LNCaP clone FGC (cell line): ENCODE data around the gene PROM2.

Experiments used
- DNase-seq: peaks from one replicate; pipeline ENCODE4 v3.0.0-alpha.2; 2011; ENCODE audit warnings: low read depth
- H3K4me3 ChIP-seq: 2 replicates; pipeline ENCODE4 v1.5.1; 2011; ENCODE audit warnings: mild to moderate bottlenecking, low read depth, low read length, control low read depth
- CTCF ChIP-seq: IDR thresholded peaks from 2 replicates; pipeline ENCODE4 v1.5.1; 2012; ENCODE audit warnings: mild to moderate bottlenecking; ENCODE audit not compliant: control insufficient read depth, insufficient read depth; ENCODE audit errors: extremely low read depth

Gene PROM2

DNA sequence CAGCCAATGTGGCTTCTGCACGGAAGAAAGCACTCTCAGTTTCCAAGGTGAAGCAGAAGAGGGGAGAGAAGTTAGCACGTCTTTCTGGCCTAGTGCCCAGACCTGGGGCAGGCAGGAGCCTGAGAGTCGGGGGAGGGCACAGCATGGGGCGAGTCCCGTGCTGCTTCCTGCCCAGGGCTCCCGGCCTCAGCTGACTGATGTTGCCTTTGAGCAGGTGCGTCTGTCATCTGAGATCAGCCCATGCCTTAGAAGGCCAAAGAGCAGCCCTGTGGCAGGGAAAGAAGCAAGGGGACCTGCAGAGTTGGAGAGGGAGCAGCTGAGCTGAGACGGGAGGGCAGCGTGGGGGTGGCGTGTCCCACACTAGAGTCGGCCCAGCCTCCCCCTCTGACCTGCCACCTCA, 26.2 kb downstream of the PROM2 start:
- no peak for TF ChIP-seq CTCF
- no peak for DNase-seq
- H3K4me3 ChIP-seq, result no peak overlapping the region

GRCh38 chr2:95301186-95301585, 26.9 kb downstream of the PROM2 start:
- H3K4me3 ChIP-seq, result no peak overlapping the region
- DNase-seq, result no peak
- no peak for TF ChIP-seq CTCF

GRCh38 chr2:95301876-95302641, 27.8 kb downstream of the PROM2 start:
- TF ChIP-seq CTCF, result no peak
- H3K4me3 ChIP-seq, result no peak overlapping the region
- no peak for DNase-seq

- no peak overlapping the region for H3K4me3 ChIP-seq
- no peak for DNase-seq
- no peak for TF ChIP-seq CTCF
These were observed 29.1 kb downstream of the PROM2 start for GRCh38 chr2:95303191-95303919.

DNA sequence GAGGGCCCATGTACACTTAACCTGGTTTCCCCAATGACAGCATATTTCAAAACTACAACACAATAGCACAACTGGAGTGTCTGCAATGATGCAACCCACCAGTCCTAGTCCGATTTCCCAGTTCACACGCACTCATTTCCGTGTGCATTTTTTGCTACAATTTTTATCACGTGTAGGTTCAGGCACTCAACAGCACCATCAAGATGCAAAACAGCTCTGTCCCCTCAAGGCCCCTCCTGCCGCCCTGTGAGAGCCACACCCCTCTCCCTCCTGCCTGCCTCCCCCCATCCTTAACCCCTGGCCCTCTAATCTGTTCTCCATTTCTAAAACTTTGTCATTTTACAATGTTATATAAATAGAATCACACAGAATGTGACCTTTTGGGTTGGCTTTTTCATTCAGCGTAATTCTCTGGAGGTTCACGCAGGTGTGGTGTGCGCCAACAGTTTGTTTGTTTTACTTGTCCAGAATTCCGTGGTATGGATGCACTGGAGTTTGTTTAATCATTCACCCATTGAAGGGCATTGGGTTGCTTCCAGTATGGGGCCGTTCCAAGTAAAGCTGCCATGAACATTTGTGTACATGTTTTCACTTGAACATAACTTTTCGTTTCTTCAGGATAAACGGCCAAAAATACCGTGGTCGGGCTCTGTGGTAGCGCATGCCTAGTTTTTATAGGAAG, 31.3 kb downstream of the PROM2 start:
- peak; percentile 80 for DNase-seq
- no peak for TF ChIP-seq CTCF

DNA sequence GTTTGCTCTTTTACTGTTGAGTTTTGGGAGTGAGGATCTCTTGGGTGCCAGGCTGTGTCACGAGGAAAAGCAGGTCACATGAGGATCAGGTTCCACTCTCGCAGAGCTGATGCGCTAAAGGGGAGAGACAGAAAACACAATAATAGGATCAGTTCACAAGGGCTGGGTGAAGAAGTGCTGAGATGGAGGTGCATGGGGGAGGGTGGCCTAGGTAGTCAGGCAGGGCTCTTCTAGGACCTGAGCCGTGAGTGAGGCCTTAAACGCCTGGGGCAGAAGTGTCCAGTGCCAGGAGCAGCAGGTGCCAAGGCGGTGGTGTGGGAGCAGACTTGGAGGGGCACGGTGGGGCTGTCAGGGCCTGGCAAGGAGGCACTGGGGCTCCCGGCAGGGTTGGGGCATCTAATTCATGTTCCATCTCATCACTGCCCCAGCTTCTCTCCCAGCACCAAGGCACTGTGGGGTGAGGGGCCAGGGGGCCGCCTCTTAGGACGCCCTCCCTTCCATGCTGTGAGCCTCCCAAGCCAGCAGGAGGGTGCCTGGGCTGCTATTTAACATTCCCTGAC, 32.2 kb downstream of the PROM2 start:
- no peak overlapping the region for H3K4me3 ChIP-seq
- no peak for DNase-seq
- no peak for TF ChIP-seq CTCF

More for the DNA sequence above, 31.3 kb downstream of the PROM2 start:
- no peak overlapping the region for H3K4me3 ChIP-seq
